Measurements from ENCODE around the gene TCEANC.
"Not testable (repeated sequence)": the region's sequence is repeated elsewhere in the genome, so short reads cannot be mapped to it uniquely, and the experiment has no call there.

TCEANC gene

GRCh38 chrX:13652850-13653693, at the start of gene TCEANC:
TCEANC (plus strand) TSS chrX:13653141; CDS start chrX:13662509, 9,368 bp downstream.
- DNase-seq: peak; percentile 97

DNA sequence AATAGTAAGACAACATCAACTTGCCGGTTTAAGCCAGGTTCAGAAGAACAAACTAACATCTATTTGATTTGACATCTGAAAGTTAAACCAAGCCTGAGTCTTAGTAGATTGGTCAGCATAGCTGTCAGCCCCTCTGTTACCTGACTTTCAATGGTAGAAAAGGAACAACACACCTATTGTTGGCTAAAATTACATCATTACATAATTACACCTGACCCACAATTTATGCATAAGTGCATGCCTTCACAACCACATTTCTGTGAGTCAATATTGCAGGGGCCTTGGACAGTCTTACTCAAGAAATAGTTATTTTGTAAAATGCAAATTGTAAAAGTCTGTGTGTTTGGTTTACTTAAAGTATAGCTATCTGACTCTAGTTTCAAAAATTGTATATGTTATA, 47.3 kb upstream of the TCEANC start:
- no peak for DNase-seq

DNA sequence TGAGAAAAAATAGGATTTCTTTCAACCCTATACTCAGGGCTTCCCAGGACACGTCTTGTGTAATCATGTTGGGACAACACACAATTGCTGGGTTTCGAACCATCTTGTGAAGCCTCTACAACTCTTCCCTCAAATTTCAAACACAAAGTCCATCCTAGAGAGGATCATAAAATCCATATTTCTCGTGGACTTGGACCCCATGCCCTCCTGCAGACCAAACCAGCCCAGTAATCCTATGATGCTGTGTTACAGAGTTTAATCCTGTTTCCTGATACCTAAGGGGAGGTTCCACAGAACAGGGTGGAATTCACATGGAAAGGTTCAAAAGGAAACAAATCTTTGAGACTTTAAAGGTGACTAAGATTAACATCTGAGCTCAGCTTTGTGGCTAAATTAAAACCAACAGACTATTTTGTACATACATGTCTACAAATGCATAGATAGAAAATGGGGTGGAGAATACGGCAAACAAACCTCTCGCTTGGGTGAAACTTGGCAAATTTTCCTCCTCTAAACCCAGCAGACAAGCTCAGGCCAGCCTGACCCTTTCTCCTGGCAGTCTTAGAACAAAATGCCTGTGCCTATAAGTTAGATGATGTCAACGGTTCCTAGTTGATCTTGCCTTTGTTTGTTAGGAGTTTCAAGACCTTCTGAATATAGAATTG, 45.5 kb upstream of the TCEANC start:
- no peak for DNase-seq

- no peak for DNase-seq
Observed at GRCh38 chrX:13607996-13608365, 45.0 kb upstream of the TCEANC start.

DNA sequence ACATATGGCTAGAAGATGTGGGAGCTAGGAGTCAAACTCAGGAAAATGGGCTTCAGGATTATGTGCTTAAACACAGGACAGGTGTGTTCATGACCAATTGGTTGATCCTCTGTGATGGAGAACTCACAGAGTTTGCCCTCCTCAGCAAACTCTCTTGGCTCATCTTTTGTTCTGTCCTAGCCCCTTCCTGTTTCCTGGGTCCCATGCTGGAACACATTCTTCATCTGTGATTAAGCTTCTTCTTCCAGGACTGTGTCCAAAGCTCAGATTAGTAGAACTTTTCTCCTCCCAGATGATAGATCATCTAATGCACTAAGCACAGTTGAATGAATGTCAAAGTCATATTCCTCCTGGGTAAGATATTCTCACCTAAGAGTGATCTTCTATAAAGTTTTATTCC, 38.8 kb upstream of the TCEANC start:
- DNase-seq: no peak

DNA sequence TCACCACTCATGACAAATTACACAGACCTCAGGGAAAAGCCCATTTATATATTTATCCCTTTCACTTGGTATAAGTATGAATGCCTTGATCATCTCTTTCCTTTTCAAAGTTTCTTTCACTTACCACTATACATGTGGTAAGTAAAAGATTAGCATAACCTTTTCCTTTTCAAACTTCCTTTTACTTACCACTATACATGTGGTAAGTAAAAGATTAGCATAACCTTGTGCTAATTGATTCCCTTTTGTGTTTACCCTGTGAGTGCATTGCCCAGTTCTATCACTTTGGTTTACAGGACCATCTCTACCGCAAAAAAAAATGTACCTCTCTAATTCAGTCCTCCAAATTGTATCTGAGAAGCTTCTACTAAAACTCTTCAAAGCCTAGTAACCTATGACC, 32.7 kb upstream of the TCEANC start:
- DNase-seq: no peak

DNA sequence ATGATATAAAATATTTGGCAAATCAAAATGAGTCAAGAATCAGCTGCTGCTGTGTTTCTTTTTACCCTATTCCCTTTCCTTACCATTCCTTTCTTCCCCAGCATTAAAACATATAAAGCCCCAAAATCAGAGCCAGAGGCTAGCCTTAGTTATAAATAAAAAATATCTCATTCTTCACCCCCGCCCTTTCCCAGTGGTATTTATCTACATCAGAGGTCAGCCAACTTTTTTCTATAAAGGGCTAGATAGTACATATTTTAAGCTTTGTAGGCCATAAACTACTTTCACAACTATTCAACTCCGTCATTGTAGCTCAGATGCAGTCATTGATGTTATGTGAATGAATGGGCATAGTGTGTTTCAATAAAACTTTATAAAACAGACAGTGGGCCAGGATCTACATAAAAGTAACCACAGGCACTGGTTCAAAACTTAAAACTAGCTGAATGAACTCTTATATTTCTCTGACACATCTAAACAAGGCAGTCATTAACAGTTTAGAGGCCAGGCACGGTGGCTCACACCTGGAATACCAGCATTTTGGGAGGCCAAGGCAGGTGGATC, 30.5 kb upstream of the TCEANC start:
- no peak for DNase-seq

DNA sequence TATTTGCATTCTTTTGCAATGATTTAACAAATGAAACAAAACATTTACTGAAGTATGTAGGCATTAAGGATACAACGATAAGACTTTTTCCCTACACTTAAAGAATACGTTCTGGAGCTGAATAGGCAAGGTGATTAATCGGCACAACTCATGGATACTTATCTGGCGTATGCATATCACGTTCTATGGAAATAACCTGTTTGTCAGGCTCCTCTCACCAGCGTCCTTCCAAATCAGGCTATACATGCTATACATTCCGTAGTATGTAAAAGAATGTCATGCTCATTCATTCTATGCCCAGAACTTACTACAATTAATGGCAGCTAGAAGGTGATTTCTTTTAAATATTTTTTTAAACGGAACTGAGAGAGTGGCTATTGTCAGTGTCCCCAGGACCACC, 25.6 kb upstream of the TCEANC start:
- no peak for DNase-seq

DNA sequence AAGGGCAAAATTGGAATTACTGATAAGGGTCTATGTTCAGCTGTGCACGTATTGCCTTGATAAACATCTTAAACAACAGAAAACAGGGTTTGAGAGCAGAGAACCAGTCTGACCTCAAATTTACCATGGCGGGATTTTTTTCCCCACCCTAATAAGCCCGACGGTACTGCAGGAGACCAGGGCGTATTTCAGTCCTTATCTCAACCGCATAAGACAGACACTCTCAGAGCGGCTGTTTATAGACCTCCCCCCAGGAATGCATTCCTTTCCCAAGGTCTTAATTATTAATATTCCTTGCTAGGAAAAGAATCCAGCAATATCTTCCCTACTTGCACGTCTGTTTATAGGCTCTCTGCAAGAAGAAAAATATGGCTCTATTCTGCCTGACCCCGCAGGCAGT, 15.7 kb upstream of the TCEANC start:
- DNase-seq: not testable (repeated sequence)

DNA sequence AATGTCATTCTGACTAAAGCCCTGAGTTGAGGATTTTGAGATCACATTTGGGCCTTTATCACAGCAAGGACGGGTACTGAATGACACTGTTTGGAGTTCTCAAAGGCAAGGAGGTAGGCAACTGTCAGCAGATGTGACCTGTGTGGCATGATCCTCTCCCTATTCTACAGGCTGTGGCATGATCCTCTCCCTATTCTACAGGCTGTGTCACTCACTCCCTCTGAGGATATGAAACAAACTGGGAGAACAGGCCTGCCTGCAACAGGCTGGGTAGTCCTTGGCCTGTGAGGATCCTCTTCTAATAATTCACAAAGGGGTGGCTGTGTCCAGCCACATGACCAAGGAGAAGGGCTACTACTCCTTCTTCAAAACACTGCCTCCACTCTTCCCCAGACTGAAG, 14.9 kb upstream of the TCEANC start:
- DNase-seq: no peak

DNA sequence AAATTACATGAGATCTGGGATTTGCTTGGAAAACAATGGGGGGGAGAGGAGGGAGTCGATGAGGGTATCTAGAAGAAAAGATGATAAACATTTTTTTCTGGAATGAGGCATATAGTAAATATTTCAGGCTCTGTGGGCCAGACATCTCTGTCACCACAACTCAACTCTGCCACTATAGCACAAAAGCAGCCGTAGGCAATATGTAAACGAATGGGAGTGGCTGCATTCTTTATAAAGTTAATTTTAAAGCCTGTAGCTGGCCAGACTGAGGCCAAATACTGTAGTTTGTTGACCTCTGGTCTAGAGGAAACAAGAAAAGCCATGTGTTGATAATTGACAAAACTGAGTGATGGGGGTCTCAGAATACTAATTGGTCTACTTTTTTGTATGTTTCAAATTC, 14.1 kb upstream of the TCEANC start:
- no peak for DNase-seq

- not testable (repeated sequence) for DNase-seq
Observed at GRCh38 chrX:13641684-13642083, 11.3 kb upstream of the TCEANC start.

GRCh38 chrX:13645464-13646153, 7.3 kb upstream of the TCEANC start:
- no peak for DNase-seq

DNA sequence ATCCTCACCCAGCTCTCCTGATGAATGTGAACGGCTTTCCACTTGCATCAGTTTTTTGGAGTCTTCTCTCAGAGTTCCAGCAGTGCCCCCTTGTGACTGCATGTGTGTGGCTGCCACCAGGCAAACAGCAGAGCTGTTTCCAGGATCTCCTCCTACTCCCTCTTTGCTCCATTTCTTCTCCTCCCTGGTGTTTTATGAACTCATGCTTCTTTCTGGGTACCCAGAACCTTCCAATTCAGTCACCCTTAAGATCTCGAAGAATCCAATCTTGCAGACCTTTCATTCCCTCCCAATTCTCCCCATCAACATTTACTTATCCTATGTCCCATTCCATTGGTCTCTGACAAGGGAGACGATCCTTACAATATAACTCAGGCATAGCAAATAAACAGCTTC, 6.8 kb upstream of the TCEANC start:
- DNase-seq: peak; percentile 48

- peak; percentile 71 for DNase-seq
Observed at GRCh38 chrX:13647709-13648212, 5.2 kb upstream of the TCEANC start.

GRCh38 chrX:13648336-13648735, 4.6 kb upstream of the TCEANC start:
- not testable (repeated sequence) for DNase-seq

GRCh38 chrX:13649838-13650237, 3.1 kb upstream of the TCEANC start:
- DNase-seq: no peak

- no peak for DNase-seq
Observed at GRCh38 chrX:13650318-13650717, 2.6 kb upstream of the TCEANC start.

GRCh38 chrX:13651150-13651549, 1.8 kb upstream of the TCEANC start:
- DNase-seq: no peak

DNA sequence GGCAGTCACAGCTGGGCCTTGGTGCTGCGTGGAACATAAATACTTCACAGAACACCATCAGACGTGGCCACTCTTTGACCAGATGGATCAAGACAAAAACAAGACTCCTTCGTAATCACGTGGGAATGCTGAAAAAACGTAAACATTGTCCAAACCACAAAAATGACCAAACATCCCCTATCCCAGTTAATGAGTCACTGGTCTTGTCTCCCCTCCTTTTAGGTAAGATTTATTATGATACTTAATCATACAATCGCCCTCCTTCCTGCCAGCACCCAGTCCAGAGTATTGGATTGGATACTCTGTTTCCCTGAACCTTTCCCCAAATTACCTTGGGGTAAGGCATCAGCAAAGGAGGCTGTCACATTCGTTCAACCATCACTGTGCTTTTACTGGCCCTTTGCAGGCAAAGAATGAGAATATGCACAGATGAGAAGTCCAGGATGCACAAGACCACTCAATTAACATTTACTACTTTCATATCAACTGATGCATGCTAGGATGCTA, 601 bp upstream of the TCEANC start:
- no peak for DNase-seq

DNA sequence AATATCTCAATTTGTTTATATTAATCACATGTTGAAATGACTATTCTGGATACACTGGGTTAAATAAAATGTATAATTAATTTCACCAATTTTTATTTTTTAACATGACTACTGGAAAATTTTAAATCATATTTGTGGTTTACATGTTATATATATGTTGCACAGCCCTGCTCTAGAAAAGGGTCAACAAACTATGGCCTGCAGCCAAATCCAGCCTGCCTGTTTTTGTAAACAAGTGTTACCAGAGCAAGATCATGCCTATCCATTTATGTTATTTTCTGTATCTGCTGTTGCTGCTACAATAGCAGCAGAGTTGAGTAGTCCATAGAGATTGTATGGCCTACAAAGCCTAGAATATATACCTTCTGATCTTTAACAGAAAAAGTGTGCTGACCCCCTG, 1.2 kb downstream of the TCEANC start:
- no peak for DNase-seq

- no peak for DNase-seq
Observed at GRCh38 chrX:13655674-13656073, 2.7 kb downstream of the TCEANC start.

DNA sequence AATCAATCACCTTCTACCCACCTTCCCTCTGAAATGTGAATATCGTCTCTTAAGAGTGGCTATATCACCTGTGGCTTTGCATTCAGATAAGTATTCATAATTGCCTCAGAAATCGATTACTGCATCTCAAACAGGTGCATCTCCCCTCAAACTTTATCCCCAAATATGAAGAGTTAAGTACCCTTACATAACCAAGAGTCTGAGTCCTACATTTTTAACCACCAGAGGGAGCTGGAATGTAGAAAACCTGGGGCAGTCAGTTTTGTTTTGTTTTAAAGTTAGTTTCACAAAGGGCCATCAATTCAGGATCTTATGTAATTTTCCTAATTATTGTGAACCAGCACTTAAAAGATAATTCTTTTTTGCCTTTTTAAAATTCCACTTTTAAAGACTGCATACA, 5.7 kb downstream of the TCEANC start:
- peak; percentile 23 for DNase-seq
